ENCODE data around the gene NCF2. TPM values are rescaled to one million over a fixed set of nuclear protein-coding genes. Genes with fewer than 3 reads are reported as not detected.
"Not testable (repeated sequence)": the region's sequence is repeated elsewhere in the genome, so short reads cannot be mapped to it uniquely, and the experiment has no call there.

Gene NCF2
- total RNA-seq, 1 experiment from 2014 or later: 0.14 TPM

DNA sequence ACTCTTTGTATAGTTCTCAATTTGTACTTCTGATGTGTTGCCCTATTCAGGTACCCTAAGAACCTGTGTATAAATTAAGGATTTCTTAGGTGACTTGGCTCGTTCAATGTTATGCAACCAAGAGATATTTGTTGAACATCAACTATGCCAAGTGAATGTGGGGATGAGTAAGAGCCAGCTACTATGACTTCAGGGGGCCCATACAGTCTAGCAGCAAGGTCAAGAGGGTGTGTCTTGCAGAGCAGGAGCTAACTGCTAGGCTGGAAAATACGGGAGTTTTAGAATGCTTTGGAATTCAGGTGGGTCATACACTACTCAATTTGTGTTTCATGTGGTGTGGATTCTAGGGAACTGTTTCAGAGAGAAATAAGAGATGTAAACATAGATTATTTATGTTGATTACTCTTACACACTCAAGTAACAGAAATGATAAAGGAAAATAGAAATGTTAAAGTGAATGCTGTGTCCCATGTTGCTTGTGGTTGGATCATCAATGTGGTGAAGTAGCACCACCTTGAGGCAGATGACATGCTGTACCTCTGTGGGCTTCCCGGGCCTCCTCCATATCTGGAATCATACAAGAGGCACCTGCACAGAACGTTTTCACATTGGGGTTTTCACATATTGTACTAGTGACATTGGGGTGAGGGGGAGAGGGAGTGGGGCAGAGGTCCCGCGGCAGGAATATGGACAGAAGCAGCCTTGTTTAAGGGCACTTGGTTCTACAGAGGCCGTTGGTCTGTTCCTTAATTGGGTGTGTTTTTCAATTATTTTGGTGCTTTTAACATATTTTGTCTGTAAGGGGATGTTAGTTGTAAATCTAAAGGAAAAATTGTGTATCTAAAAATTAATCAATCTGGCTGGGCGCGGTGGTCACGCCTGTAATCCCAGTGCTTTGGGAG lies 32.9 kb upstream of the NCF2 start:
- Histone ChIP-seq H3K36me3 (replicated peaks; ENCODE audit: control insufficient read depth, insufficient read depth, low read length) (peaks cover 5% of the 10 kb centered on the region), H3K4me3 (ENCODE audit: insufficient read depth, low read depth, low read length) (no peak overlapping the region), H3K27me3 (ENCODE audit: control insufficient read depth, insufficient read depth, low read length) (no peaks in the 10 kb centered on the region)
- DNase-seq: peak; percentile 69

DNA sequence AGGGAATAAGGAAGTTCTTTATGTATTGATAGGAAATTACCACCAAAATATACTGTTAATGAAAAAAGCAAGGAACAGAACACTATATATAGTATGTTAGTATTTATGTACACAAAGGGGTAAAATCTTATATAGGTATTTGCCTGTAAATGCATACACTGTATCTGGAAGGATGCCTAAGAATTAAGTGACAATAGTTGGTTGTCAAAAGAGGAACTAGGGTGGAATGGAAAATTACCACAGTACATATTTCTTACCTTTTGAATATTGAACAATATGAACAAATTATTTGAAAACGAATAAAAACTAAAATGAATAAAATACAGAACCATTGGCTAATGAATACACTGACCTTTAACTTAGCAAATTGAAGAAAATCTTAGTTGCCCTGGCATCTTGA lies 31.8 kb upstream of the NCF2 start:
- Histone ChIP-seq H3K4me3 (ENCODE audit: insufficient read depth, low read depth, low read length) (no peak overlapping the region), H3K36me3 (replicated peaks; ENCODE audit: control insufficient read depth, insufficient read depth, low read length) (no peaks in the 10 kb centered on the region)

DNA sequence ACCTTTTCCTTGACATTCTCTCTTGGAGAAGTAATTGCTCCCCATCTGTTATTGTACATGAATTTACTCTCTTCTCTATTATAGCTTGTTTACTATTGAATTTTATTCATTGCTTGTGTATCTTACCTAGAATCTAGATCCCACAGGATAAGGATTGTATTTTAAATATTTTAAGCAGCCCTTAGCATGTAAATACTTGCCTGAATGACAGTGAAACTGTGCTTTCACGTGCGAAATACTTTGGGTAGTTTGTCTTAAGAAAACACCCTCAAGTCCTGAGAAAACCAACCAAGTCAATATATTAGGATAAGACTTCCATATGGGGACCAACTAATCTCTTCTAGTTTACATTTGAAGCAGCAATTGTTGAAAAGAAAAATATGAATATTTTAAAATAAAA lies 30.1 kb upstream of the NCF2 start:
- no peaks in the 10 kb centered on the region for H3K36me3 ChIP-seq (replicated peaks; ENCODE audit: control insufficient read depth, insufficient read depth, low read length)
- no peak for DNase-seq
- H3K27me3 ChIP-seq (ENCODE audit: control insufficient read depth, insufficient read depth, low read length): no peaks in the 10 kb centered on the region
- H3K4me3 ChIP-seq (ENCODE audit: insufficient read depth, low read depth, low read length): no peak overlapping the region

More for the DNA sequence above, 31.8 kb upstream of the NCF2 start:
- no peak for DNase-seq
- no peaks in the 10 kb centered on the region for H3K27me3 ChIP-seq (ENCODE audit: control insufficient read depth, insufficient read depth, low read length)

DNA sequence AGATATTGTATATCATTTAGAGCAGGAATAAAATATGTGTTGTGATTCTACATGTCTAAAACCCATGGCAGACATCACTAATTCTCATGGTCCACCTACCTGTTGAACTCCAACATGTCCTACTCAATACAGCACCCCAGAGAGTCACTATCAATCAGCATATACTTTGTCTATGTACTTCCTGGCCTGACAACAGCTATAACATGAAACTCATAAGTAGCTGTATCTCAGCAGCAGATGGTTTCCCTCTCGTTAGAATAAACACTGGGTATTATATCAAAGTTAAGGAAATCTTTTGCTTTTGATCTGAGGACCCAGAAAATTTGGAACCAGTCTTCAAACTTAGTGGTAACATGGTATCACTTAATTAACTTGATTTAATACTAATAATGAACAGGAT lies 29.5 kb upstream of the NCF2 start:
- H3K4me3 ChIP-seq (ENCODE audit: insufficient read depth, low read depth, low read length): no peak overlapping the region

DNA sequence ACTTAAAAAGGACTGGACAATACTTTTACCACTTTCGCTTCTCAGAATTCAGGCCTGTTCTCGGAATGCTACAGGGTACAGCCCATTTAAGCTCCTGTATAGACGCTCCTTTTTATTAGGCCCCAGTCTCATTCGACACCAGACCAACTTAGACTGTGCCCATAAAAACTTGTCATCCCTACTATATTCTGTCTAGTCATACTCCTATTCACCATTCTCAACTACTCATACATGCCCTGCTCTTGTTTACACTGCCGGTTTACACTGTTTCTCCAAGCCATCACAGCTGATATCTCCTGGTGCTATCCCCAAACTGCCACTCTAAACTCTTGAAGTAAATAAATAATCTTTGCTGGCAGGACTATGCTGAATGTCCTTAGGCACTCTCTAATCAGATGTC lies 27.9 kb upstream of the NCF2 start:
- not testable (repeated sequence) for H3K36me3 ChIP-seq (replicated peaks; ENCODE audit: control insufficient read depth, insufficient read depth, low read length); H3K4me3 ChIP-seq (ENCODE audit: insufficient read depth, low read depth, low read length); H3K27me3 ChIP-seq (ENCODE audit: control insufficient read depth, insufficient read depth, low read length); DNase-seq

More for the DNA sequence above, 29.5 kb upstream of the NCF2 start:
- H3K27me3 ChIP-seq (ENCODE audit: control insufficient read depth, insufficient read depth, low read length): no peaks in the 10 kb centered on the region
- H3K36me3 ChIP-seq (replicated peaks; ENCODE audit: control insufficient read depth, insufficient read depth, low read length): no peaks in the 10 kb centered on the region
- DNase-seq: no peak

DNA sequence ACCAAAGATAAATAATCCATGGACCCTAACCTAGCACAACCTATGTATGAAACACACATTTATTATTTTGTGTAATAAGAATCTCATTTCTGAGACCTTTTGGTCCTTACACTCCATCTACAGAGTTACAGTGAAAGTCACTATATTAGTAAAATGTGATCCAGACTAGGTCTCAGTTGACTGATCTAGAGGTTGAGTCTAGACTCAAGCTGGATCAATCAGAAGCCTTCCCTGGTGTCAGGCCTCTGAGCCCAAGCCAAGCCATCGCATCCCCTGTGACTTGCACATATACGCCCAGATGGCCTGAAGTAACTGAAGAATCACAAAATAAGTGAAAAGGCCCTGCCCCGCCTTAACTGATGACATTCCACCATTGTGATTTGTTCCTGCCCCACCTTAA lies 22.7 kb upstream of the NCF2 start:
- not testable (repeated sequence) for H3K36me3 ChIP-seq (replicated peaks; ENCODE audit: control insufficient read depth, insufficient read depth, low read length); H3K4me3 ChIP-seq (ENCODE audit: insufficient read depth, low read depth, low read length); DNase-seq; H3K27me3 ChIP-seq (ENCODE audit: control insufficient read depth, insufficient read depth, low read length)

DNA sequence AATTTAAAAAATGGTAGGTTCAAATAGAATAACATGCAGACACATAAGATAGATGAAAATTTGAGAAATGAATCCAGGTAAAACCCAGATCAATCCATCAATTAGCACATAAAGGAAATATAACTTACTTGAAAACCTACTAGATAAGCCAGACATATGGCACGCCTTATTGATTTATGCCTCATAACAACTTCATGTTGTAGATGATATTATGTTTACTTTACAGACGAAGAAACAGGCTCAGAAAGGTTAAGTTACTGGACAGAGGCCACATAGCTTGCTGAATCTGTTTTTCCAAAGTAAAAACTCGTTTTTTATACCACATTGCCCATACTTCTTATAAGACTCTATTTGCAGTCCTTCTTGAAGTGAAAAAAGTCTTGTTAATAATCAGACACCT lies 22.1 kb upstream of the NCF2 start:
- Histone ChIP-seq H3K36me3 (replicated peaks; ENCODE audit: control insufficient read depth, insufficient read depth, low read length) (no peaks in the 10 kb centered on the region), H3K4me3 (ENCODE audit: insufficient read depth, low read depth, low read length) (no peak overlapping the region), H3K27me3 (ENCODE audit: control insufficient read depth, insufficient read depth, low read length) (no peaks in the 10 kb centered on the region)
- DNase-seq: no peak

DNA sequence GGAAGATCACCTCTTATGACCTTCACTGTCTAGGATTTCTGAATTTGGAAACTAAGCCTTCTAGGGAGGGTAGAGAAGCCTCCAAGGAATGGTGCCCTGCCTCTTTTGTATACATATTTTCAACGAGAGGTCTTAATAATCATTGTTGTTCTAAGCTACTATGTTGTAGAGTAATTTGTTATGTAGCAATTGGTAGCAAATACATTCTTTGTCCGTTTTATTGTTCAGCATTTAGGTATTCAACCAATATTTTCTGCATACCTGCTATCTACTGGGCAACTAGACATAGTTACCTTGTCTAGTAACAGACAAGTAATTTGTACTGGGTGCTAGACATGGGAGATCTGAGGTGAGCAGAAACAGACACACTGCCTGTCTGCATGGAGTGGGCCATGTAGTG lies 20.8 kb upstream of the NCF2 start:
- no peak overlapping the region for H3K4me3 ChIP-seq (ENCODE audit: insufficient read depth, low read depth, low read length)

DNA sequence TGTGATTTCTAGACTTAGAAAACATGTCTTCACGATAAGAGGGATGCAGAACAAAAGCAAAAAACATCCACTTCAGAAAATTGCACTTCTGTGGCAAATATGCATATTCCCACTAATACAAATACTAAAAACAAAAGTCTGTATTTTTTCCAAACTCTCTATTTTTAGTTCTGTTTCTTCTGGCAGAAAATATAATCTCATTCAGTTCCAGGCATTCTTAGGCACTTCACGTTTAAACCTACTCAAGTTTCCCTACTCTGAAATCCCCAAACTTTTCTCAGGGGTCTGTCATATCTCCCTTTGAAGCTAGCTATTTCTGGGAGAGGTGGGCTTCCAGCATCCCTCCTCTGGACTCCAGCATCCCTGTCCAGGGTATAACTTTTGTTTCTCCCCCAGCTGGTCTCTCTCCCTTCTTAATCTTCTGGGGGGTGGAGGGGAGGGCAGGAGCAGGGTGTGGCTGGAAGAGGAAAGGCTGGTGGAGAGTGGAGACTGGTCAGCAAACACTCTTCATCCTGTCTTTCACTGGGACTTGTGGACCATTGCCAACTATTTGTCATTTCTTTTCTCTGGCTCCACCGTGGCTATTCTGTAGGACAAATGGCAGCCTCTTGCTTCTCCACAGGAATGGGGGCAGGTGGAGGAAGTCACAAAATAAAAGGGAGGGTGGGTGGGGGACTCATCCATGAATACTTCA lies 19.6 kb upstream of the NCF2 start:
- DNase-seq: no peak
- no peaks in the 10 kb centered on the region for H3K27me3 ChIP-seq (ENCODE audit: control insufficient read depth, insufficient read depth, low read length)
- no peaks in the 10 kb centered on the region for H3K36me3 ChIP-seq (replicated peaks; ENCODE audit: control insufficient read depth, insufficient read depth, low read length)
- H3K4me3 ChIP-seq (ENCODE audit: insufficient read depth, low read depth, low read length): no peak overlapping the region

More for the DNA sequence above, 20.8 kb upstream of the NCF2 start:
- H3K36me3 ChIP-seq (replicated peaks; ENCODE audit: control insufficient read depth, insufficient read depth, low read length): no peaks in the 10 kb centered on the region
- H3K27me3 ChIP-seq (ENCODE audit: control insufficient read depth, insufficient read depth, low read length): no peaks in the 10 kb centered on the region
- DNase-seq: no peak

DNA sequence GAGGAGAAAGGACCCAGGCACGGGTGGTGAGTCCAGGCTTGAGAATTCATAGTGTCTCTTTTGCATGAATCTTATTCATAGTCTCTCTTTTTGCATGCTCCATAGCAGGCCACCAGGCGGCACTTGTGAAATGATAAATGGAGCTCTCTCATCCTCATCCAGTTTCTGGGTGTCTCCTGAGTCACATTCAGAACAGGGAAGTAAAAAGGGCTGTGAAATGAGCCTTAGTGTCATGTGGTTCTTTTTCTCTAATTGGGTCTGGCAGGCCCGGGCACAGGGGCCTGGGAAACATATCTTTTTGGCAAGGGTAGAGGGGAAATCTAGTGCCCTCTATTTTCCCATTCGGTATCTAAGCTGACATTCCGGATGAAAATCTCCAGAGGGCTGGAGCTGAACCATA lies 19.1 kb upstream of the NCF2 start:
- no peaks in the 10 kb centered on the region for H3K27me3 ChIP-seq (ENCODE audit: control insufficient read depth, insufficient read depth, low read length)
- no peaks in the 10 kb centered on the region for H3K36me3 ChIP-seq (replicated peaks; ENCODE audit: control insufficient read depth, insufficient read depth, low read length)
- DNase-seq: no peak
- H3K4me3 ChIP-seq (ENCODE audit: insufficient read depth, low read depth, low read length): no peak overlapping the region

DNA sequence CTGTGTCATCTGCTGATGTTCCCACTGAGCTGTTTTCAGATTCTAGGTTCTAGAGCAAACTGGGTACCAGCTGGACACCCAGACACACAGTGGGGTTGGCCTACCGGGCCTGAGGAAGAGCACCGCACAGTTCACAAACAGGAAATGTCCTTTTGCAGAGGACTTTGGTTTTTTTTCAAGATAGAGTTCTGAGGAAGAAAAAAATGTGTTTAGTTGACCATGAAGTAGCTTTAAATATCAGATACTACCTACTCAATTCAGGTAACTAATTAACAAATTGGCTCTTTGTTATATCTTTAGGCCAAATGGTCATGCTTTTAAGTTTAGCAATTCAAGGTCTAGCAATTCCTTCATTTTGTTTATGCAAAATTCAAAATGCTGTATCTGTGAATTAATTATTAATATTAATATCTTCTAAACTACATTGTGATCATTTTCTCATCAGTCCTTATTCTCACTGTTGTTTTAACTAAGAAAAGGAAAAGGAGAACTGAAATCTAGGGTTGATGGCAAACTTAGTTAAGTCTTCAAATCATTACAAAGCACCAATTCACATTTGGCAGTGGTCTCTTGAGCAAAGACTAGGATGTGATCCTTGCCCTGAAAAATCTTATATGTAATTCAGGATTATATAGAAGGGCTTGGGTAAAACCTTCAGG lies 17.2 kb upstream of the NCF2 start:
- no peak overlapping the region for H3K4me3 ChIP-seq (ENCODE audit: insufficient read depth, low read depth, low read length)
- H3K36me3 ChIP-seq (replicated peaks; ENCODE audit: control insufficient read depth, insufficient read depth, low read length): no peaks in the 10 kb centered on the region
- H3K27me3 ChIP-seq (ENCODE audit: control insufficient read depth, insufficient read depth, low read length): no peaks in the 10 kb centered on the region
- no peak for DNase-seq

DNA sequence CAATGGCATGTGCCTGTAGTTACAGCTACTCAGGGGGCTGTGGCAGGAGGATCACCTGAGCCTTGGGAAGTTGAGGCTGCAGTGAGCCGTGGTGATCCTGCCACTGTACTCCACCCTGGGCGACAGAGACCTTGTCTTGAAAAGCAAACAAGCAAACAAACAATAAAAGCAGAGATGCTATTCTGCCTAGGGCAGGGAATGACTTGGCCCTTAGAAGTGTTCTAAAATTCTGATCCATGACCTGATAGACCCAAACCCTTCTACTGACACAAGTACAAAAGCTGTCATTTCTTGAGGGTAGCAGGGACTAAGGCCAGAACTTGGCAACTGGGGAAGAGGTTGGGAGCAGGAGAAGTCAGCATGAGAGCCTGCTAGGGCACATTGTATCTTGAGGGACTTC lies 15.6 kb upstream of the NCF2 start:
- no peak overlapping the region for H3K4me3 ChIP-seq (ENCODE audit: insufficient read depth, low read depth, low read length)

DNA sequence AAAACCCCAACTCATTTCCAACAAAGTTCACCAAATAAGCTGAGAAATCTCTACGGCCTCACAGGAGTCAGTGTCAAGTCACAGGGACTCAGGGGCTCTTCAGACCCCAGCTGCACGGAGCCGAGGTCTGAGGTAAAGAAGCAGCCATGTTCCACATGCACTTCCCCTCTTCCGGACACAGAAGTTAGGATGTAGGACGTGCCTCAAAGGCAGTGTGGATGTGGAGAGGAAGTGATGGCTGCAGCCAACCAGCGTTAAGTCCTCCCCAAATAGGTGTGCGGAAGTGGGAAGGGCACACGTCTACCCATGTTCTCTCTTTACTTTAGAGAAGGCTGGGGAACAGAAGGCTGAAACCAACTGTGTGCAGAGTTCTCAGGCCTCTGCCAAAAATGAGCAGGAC lies 14.6 kb upstream of the NCF2 start:
- H3K27me3 ChIP-seq (ENCODE audit: control insufficient read depth, insufficient read depth, low read length): no peaks in the 10 kb centered on the region
- H3K4me3 ChIP-seq (ENCODE audit: insufficient read depth, low read depth, low read length): no peak overlapping the region
- no peak for DNase-seq
- no peaks in the 10 kb centered on the region for H3K36me3 ChIP-seq (replicated peaks; ENCODE audit: control insufficient read depth, insufficient read depth, low read length)

More for the DNA sequence above, 15.6 kb upstream of the NCF2 start:
- DNase-seq: no peak
- H3K36me3 ChIP-seq (replicated peaks; ENCODE audit: control insufficient read depth, insufficient read depth, low read length): no peaks in the 10 kb centered on the region
- H3K27me3 ChIP-seq (ENCODE audit: control insufficient read depth, insufficient read depth, low read length): no peaks in the 10 kb centered on the region

DNA sequence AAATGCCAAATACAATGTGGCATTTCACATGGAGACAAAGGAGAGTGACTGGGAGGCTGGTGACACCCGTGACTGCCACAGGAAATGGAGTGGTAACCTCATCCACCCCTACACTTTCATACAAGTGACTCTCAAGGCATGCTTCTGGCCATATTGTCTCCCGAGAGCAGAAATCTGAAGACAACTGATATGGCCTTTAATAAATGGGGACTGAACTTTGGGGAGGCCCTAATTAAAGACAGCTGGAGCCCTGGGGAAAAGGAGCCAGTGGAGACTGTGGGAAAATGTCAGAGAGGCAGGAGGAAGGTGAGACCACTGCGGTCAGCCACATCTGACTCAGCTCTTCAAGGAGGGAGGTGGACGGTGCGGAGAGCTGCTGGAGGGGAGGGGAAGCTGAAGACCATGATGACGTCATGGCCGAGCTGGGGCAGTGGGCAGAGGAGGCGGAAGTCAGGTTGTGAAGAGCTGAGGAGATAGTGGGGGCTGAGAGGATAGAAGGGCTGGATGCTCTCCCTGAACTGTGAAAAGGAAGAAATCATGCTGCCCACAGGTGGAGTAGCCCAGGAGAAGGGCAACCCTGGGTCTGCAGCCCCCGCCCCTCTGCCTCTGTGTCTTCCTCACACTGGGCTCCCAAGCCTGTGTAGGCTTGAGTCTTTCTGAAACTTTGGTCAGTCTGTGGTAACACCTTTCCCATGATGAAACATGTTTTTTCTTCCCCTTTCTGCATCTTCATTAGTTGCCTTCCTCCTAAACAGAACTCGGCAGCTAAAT lies 14.0 kb upstream of the NCF2 start:
- no peaks in the 10 kb centered on the region for H3K27me3 ChIP-seq (ENCODE audit: control insufficient read depth, insufficient read depth, low read length)
- H3K36me3 ChIP-seq (replicated peaks; ENCODE audit: control insufficient read depth, insufficient read depth, low read length): no peaks in the 10 kb centered on the region
- DNase-seq: no peak
- H3K4me3 ChIP-seq (ENCODE audit: insufficient read depth, low read depth, low read length): no peak overlapping the region
